A549 treated with CORT108297 at 1 μM for 4 hours (cell line): ENCODE results near the gene SST. TPM values are rescaled to one million over a fixed set of nuclear protein-coding genes. Genes with fewer than 3 reads are reported as not detected.

Experiments
- total RNA-seq: library from RNA; stranded (reverse); fragments of 200-300 nt; extraction: Qiagen RNA extraction; gene quantifications from 5 replicates; pipeline ENCODE4 v1.2.3, GENCODE V29; 2022

The SST gene
- total RNA-seq = not detected in 5 replicates

GRCh38 chr3:187669675-187670504 is at the start of gene SST:
TSS of gene SST (minus strand) at chr3:187670394. CDS start at chr3:187670291, 103 bp downstream.

GRCh38 chr3:187702507-187703033 is 32.4 kb upstream of the SST start, which contains the start of gene RTP2:
TSS of gene RTP2 (minus strand) at chr3:187702557. CDS start at chr3:187702128, 429 bp downstream.

Other genes with a start within 250 kb of the SST start
- not detected in 5 replicates for gene RTP2, start 32.2 kb upstream of the SST start, total RNA-seq
- 4.7 to 9.0 TPM (median 8.8 TPM) in 5 replicates for gene BCL6, start 75.1 kb upstream of the SST start, total RNA-seq